ENCODE data around the gene TUBGCP6.
A peak's percentile ranks its signal among the peaks of the same experiment; 100 is the strongest.

Gene TUBGCP6

DNA sequence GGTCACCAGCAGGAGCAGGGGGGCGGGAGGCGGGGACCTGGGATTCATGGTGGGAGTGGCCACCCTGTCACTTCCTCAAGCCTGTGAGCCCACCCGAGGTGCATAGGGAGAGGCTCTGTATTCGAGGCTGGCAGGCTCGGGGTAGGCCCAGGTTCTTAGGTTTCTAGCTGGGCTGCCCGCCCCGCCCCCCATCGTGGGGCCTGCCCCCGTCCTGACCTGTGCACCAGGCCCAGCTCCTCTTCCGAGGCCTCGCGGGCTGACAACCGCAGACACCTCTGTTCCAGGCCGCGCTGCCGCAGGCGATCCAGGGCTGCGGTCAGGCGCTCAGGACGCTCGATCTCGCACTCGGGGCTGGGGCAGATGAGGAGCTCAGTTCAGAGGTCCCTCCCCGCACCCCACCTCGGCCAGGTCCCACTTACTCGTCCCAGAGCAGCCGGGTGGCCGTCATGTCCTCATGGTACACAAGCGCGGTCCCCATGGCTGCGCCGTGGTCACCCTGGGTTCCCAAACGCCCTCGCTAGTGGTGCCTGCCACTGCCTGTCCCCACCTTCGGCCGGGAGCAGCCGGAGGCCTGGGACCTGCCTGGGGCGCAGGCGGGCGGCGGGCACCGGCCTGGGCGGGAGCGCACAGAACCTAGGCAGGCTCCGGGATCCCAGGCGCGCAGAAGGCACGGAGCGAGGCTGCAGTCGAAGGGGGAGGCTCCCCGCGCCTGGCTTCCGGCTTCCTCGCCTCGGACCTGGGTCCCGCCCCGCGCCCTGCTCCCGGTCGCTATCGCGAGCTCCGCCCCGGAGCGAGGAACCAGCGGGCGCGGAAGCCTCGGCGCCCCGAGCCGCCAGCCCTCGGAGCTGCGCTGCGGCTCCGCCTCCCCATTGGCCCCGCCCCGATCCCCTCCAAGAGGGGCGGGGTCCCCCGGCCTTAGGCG, 6.0 kb upstream of the TUBGCP6 start, which contains the start of gene HDAC10:
Gene HDAC10 (minus strand): TSS at position 711 of the 922 bp plus-strand sequence. CDS start 233 bp downstream, at position 478.
- peak; percentile 91 for DNase-seq (ENCODE audit: low spot score)

DNA sequence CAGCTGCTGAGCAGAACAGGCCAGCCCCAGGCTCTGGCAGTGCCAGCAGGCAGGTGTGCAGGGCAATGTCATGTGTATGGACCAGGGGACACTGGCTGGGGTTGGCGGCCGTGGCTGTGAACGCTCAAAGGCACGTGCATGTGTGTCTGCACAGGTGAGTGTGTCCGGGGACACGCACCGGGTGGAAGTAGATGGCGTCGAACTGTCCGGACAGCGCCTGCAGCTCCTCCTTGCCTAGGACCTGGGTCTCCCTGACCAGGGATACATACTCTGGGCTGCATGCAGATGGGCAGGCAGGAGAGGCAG, 5.4 kb upstream of the TUBGCP6 start:
- DNase-seq (ENCODE audit: low spot score): no peak

GRCh38 chr22:50249341-50250248, 4.8 kb upstream of the TUBGCP6 start:
- DNase-seq (ENCODE audit: low spot score): no peak

- DNase-seq (ENCODE audit: low spot score): no peak
These were observed 3.6 kb upstream of the TUBGCP6 start for GRCh38 chr22:50248196-50249081.

- DNase-seq (ENCODE audit: low spot score): no peak
These were observed 2.9 kb upstream of the TUBGCP6 start for GRCh38 chr22:50247748-50248147.

DNA sequence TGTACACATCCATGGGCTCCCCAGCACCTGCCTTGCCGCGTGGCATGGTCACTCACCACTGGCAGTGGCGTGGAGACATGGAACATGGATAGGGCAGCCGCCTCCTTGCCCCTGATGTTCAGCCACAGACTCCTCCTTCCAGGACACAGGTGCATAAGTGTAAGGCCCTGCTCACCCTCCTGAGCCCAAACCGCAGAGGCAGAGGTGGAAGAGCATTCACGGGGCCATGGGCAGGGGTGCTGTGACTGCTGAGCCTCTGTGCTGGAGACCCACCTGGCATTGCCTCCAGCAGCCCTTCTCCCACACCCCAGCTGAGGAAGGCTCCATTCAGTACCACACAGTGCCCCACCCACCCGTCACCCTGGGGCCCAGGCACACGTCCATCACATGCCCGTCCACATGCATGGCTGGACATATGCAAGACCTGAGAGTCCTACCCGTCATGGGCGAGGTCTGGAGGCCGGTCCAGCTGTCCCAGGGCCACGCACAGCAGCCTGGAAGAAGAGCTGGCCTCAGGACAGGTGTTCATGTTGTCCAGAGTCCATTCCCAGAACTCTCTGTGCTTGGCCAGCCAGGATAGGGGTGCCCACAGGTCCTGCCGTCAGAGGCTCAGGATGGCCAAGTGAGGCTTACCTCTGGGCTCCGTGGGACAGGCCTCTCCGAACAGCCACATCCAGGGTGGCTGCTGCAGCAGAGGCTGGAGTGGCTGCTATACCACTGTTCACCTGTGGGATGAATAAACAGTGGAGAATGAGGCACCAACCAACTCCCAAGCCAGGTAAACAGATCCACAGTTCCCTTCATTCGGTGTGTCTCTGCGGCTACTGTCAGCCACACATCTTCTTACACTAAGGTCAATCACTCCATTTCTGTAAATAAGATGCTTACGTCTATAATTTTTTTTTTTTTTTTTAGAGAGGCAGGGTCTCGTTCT, 1.7 kb upstream of the TUBGCP6 start:
- DNase-seq (ENCODE audit: low spot score): no peak

- no peak for DNase-seq (ENCODE audit: low spot score)
These were observed 620 bp upstream of the TUBGCP6 start for GRCh38 chr22:50245214-50246072.

GRCh38 chr22:50243685-50244419, 971 bp downstream of the TUBGCP6 start:
- no peak for DNase-seq (ENCODE audit: low spot score)

DNA sequence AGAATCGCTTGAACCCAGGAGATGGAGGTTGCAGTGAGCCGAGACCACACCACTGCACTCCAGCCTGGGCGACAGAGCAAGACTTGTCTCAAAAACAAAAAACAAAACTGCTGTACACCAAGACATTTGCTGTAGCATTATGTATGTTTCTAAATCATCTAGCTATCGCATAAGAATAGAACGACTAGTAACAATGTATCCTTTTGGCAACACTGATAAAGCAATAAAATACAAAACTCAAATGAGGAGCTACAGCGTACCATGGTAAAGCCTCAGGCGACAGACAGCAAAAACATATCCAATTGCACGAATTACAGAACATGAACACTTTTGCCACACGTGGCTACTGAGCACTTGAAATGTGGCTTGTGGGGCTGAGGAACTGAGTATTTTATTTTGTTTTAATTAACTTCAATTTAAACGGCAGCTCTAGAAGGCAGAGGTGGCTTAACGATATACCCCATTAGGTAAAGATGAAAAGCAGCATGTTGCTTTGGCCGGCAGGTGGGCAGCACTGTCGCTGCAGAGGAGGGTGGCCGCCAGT, 2.3 kb downstream of the TUBGCP6 start:
- no peak for DNase-seq (ENCODE audit: low spot score)

DNA sequence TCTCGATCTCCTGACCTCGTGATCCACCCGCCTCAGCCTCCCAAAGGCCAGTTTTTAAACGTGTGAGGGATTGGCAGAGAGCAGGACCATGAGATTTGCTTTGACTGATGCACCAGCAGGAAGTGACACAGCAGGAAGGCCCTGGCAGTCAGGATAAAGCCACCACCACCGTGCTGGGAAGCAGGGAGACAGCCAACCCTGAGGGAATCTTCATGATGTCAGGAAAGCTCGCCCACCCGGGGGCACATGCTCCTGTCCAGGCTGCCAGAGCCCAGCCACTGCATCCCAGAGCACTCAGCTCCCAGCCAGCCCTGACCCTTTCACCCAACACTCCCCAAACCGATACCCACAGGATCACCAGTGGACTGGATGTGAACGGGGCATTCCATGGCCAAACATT, 6.1 kb downstream of the TUBGCP6 start:
- DNase-seq (ENCODE audit: low spot score): no peak

DNA sequence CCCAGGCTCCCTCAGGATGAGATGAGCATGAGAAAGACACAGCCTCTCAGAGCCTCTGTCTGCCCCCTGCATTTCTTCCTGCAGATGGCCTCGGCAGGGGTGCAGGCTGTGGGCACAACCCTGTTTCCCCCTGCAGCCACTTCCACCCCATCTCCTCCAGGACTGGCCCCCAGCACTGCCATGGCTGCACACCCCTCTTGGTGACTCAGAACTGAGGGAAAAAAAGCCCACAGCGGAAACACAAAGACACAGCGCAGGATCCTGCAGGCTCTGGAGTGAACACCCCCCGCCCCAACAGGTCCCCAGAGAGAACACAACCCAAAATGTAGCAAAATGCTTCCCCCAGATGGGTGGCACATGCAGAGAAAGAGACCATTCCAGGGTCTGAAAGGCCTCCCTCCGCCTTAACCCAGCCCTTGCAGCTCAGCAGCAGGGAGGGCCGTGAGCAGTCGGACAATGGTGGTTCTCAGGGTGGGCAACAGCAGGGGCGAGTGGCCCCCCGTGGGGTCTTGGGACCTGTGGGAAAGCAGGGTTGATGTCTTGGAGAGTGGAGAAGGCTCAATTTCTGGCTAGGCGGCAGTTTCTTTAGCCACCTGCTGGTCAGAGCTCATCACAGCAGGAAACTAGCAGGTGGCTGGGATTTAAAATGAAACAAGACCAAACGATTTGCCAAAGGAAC, 8.0 kb downstream of the TUBGCP6 start:
- peak; percentile 45 for DNase-seq (ENCODE audit: low spot score)

DNA sequence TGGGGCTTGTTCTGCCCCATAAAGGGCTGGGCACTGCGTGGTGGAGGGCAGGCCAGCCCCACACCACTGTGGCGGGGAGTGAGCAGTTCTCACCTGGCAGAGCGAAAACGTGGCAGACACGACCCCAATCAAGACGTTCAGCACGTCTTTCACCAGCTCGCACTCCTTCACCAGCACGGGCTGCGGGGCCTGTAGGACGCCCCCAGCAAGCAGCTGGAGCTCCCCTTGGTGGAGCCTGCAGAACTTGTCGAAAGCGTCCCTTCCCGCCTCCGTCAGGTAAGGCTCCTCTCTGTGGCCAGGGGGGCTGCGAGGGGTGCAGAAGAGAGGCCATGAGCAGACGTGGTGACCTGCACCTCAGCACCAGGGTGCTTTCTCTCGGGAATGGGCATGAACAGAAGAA, 11.6 kb downstream of the TUBGCP6 start:
- no peak for DNase-seq (ENCODE audit: low spot score)

DNA sequence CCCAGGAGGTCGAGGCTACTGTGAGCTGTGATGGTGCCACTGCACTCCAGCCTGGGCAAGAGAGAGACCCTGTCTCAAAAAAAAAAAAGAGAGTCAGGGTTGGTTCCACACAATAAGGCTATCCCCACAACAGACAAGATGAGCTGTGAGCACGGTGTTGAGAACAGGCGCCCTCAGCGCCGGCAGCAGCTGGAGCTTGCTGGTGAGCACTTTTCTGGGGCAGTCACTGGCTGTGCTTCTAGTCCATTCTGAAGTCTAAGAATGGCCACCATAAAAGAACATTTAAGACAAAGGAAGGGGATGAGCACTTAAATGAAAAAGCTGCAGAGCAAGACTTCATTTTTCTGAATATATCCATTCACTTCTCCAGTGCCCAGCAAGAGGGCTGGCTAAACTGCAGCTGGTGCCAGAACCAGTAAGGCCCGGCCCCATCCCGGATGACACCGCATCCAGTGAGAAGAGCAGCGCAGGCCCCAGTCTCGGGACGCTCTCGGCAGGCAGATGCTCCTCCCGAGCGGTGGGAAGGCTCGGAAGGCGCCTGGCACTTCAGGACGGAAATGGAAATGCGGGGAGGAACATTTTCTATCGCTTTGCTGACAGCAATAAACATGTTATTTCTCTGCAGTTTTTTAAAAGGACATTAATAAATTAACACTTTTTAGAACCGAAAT, 12.2 kb downstream of the TUBGCP6 start:
- DNase-seq (ENCODE audit: low spot score): no peak

DNA sequence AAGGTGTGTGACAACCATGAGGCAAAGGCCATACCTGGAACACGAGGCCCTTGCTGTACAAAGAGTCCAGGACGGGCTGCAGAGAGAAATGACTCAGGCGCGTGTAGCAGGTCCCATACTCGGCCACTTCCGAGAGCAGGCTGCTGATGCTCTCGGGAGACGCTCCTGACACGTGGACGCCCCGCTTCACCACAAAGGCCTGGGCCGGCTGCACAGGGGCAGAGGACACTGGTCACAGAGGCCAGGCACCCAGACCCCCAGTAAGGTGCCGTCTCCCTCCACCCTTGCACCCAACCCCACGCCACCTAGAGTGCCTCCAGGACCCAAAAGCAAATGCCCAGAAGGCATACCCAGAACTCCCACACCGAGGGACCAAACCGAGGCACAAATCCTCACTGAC, 15.5 kb downstream of the TUBGCP6 start:
- no peak for DNase-seq (ENCODE audit: low spot score)

- no peak for DNase-seq (ENCODE audit: low spot score)
These were observed 16.5 kb downstream of the TUBGCP6 start for GRCh38 chr22:50228366-50228765.

DNA sequence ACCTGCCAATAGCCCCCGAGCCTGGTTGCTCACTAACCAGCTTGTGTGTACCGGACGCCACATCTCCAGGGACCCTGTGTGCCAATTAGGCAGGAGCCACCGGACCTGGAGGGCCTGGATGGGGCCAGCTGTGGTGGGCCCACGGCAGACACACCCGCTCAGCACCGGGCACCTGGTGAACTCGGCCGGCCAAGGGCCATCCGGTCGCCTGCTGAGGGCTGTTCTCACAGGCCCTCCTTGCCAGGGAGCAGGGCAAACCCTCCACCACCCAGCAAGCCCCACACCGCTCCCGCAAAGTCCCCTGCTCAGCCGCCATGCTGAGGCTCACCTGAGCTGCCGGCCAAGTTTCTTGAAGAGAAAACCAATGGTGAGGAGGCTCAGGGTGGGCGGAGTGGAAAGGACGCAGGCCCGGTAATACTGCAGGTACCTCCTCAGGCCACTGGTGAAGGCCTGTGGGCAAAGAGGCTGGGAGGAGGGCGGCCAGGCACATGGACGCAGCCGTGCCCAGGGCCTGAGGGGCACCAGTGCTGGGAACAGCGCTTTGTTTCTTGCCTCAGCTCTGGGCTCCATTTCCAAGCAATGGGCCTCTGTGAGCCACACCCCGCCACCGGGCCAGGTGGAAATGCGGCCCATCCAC, 17.1 kb downstream of the TUBGCP6 start:
- no peak for DNase-seq (ENCODE audit: low spot score)

GRCh38 chr22:50226875-50227165, 18.0 kb downstream of the TUBGCP6 start:
- DNase-seq (ENCODE audit: low spot score): no peak
